C4-2B (cell line): ENCODE results near the gene TMEM209.

ENCODE experiments used
- CTCF ChIP-seq: fragments of 450-650 bp; conservative IDR thresholded peaks from 2 replicates; pipeline ENCODE4 v1.5.1; 2017; ENCODE audit warnings: mild to moderate bottlenecking
- ZFX ChIP-seq: fragments of 450-650 bp; IDR thresholded peaks from 2 replicates; pipeline ENCODE4 v1.6.1; 2017

DNA sequence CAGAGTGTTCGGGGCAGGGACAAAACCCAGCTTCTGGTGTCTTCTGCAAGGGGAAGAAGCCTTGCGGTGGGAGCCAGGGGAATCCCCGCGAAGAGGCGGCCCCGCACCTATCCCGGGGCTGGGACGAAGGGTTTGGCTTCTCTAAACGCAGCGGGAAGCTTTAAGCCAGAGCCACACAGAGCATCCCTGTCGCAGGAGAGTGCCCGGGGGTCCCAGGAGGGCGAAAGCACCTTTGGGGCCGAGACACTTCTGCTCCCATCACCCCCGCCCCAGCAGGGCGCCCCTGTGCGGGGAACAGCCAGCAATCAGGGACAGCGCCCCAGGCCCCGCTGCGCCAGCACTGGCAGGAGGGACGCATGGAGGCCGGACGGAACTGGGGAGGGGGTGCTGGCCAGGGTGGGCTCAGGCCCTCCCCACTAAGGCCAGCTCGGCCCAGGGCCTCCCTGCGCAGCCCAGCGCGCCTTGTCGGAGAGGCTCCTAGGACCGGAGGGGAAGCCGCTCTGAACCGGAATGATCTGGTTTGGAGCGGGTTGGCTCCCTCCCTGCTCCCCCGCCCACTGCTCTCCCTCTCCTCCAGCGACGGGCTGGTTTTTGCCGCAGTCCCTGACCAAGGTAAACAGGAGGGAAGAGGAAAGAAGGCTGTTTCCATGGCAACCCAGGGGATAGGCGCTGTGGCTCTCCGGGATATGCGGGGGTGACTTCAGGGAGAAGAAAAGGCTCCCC is 63.9 kb downstream of the TMEM209 start:
- TF ChIP-seq CTCF (no peak), ZFX (no peak)
